GM19239 (cell line): ENCODE results near the gene PCBP3.
"Not testable (repeated sequence)": the region's sequence is repeated elsewhere in the genome, so short reads cannot be mapped to it uniquely, and the experiment has no call there.

ENCODE experiments used
- DNase-seq: peaks from one replicate; pipeline ENCODE4 v3.0.0; 2011; ENCODE audit warnings: low spot score; ENCODE audit not compliant: insufficient read length
- FAIRE-seq: peaks from 2 replicates; lab custom pipeline; 2011; peaks lifted over from hg19 to GRCh38; lab: Jason Lieb, UNC

Gene PCBP3

DNA sequence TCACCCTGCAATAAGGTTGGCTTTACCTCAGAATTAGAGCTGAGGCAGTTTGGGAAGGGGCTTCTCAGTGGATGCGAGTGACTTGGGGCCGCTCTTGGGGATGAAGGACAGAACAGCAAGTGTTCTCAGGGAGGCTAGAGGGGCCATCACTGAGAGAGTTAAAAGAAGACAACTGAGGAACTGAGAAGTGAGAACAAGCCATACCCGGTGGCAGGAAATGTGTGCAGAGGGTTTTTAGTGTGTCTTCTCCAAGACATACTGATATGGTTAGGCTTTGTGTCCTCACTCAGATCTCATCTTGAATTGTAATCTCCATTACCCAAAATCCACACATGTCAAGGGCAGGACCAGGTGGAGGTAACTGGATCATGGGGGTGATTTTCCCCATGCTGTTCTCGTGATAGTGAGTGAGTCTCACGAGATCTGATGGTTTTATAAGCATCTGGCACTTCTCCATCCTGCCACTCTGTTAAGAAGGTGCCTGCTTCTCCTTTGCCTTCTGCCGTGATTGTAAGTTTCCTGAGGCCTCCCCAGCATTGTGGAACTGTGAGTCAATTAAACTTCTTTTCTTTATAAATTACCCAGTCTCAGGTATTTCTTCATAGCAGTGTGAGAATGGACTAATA lies 75.8 kb downstream of the PCBP3 start:
- FAIRE-seq (no peak), DNase-seq (no peak)

- FAIRE-seq, DNase-seq: not testable (repeated sequence)
These were observed 76.7 kb downstream of the PCBP3 start for GRCh38 chr21:45720204-45720603.

DNA sequence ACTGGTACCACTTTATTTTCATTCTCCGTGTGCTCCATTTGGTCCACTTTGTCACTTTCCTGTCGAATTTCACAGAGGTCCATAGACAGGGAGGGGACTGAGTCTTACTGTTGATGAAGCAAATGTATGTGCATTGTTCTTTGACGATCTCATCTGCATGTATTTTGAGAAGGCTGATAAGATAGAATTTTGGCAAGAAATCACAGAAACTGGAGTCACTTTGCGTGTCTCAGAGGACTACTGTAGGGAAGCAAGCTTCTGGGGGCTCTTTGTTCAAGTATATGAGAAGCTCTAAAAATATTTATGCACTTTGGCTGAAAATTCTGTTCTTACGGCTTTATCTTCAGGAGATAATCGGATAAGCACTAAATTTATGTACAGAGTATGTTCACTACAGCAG lies 78.1 kb downstream of the PCBP3 start:
- FAIRE-seq (no peak), DNase-seq (no peak)

- DNase-seq (no peak), FAIRE-seq (no peak)
These were observed 79.8 kb downstream of the PCBP3 start for GRCh38 chr21:45723049-45723958.

- FAIRE-seq, result no peak
- DNase-seq, result no peak
These were observed 80.9 kb downstream of the PCBP3 start for GRCh38 chr21:45724345-45724961.

DNA sequence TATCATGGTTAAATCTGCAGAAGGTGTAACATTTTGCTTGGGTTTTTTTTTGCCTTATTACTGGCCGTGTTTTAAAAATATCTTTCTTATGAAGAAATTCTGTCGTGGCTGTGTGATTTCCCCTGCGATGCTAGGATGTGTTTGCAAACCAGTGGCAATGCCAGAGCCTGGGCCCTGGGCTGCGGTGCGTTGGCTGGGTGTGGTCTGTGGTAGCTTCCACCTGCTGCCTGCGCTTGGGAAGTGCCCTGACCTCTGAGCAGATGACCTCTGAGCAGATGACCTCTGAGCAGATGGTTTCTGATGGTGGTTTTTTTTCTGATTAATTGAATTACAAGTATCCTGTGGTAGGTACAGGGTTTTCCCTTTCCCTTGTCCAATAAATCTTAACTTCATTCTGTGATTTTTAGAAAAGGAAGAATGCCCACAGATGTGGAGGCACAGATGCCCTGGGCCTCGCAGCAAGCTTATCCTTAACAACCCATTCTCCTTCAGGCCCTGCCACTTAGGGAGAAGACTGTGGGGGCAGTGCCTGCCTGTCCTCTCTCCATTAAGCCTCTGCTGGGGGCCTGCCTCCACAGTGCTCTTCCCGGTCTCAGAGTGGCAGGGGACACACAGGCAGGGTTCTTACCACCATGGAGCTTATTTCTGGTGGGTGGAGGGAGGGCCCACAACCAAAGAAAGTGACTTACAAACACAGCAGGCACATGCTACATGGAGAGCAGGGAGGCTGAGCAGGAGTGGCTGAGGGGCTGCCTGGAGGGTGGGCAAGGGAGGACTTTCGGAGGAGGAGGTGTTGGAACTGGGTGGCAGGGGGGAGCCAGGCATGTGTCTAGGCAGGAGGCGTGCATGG lies 81.7 kb downstream of the PCBP3 start:
- DNase-seq (no peak), FAIRE-seq (no peak)

DNA sequence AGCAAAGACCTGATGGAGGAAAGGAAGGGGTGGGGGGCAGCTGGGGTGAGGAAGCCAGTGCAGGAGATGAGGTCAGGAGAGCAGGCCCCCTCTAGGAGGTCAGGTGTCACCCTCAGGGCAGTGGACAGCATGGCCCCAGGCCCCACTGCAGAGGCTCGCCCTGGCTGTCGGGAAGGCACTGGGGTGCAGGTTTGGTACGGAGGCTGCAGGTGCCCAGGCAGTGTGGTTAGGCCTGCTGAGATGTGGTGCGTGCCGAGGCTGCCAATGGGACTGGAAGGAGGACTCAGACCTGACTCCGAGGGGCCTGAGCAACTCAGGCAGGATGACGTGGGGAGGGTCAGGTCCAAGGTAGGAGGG lies 82.3 kb downstream of the PCBP3 start:
- DNase-seq (no peak), FAIRE-seq (no peak)

DNA sequence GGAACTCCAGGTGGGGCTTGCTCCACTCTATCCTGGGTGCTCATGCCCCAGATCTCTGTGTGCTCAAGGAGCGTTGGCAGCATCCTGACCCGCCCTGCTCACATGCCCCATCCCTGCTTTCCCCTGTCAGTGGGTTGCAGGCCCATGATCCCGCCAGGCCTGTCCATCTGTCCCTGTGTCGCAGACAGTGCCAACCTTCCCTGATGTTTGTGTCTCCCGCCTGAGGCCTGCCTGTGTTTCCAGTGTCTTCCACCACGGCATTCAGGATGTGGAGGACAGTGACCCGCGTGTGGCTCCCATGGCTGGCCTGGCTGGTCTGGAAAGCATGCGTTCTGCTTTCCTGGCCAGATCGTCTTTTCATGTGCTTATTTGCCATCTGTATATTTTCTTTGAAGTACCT lies 82.9 kb downstream of the PCBP3 start:
- no peak for FAIRE-seq
- no peak for DNase-seq

DNA sequence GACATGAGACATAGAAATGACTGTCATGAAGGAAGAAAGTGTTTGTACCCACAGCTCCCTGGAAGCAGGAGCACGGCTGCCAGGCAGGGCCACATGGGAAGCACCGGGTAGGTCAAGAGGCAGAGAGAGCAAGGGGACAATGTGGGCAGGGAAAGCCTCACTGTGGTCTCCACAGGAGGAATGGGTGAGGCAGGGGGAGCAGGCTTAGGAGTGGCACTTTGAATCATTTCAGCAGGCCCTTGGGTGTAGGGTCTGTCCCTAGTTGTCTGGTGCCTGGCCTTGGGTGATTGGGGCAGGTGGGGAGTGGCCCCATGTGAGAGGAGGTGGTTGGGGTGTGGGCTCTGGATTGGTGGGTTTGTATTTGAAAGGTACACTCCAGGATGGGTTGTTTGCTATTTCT lies 83.9 kb downstream of the PCBP3 start:
- DNase-seq (no peak), FAIRE-seq (no peak)

- DNase-seq (no peak), FAIRE-seq (no peak)
These were observed 91.9 kb downstream of the PCBP3 start for GRCh38 chr21:45735259-45736000.

- FAIRE-seq (no peak), DNase-seq (no peak)
These were observed 92.6 kb downstream of the PCBP3 start for GRCh38 chr21:45736042-45736689.

GRCh38 chr21:45736690-45737484 lies 93.4 kb downstream of the PCBP3 start:
- DNase-seq (no peak), FAIRE-seq (no peak)

DNA sequence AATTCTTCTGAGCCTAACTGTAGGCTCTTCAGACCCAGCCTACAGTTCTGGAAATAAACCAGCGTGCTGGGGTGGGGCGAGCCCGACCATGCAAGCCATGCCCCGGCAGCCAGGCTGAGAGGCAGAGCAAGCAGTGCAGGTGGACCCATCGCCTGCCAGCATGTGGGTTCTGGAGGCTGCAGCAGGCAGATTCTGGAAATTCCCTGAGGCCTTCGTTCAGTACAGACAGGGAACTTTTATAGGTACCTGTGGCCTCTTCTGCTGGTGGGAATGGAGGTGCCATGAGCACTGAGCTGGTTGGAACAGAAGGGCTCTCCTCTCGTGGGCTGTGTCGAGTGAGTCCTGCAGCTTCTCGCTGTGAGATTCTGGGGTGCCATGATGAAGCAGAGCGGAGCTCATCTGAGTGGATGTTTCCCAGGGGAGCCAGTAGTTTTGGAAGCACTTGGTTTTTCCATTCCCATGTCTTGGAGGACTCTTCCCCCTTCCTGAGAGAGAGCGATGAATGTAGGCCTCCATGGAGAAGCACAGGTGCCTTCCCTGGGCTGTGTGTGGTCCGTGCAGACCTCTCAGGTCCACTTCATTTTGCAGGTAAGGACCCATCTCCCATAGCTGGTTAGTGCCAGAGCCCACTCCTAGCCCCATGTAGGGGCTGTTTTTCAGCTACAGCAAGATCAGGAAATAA lies 94.1 kb downstream of the PCBP3 start:
- FAIRE-seq (no peak), DNase-seq (no peak)

DNA sequence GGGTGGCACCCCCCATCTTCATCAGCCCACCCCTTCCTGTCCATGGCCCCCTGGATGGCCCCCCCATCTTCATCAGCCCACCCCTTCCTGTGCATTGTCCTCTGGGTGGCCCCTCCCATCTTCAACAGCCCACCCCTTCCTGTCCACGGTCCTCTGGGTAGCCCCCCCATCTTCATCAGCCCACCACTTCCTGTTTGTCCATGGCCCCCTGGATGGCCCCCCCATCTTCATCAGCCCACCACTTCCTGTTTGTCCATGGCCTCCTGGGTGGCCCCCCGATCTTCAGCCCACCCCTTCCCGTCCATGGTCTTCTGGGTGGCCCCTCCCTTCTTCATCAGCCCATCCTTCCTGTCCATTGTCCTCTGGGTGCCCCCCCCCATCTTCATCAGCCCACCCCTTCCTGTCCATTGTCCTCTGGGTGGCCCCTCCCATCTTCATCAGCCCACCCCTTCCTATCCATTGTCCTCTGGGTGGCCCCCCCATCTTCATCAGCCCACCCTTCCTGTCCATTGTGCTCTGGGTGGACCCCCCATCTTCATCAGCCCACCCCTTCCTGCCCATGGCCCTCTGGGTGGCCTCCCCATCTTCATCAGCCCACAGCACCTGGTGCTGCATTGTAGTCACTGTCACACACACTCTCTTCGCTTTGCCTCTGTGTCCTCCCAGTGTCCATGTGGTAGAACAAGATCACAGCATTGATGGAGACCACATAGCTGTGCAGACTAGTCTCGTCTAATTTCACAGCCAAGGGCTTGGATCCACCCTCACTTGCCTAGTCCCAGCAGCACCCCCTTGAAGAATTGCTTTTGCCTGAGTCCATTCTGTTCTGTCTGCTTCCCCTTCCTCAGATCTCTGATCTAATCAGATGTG lies 95.9 kb downstream of the PCBP3 start:
- no peak for FAIRE-seq
- no peak for DNase-seq

GRCh38 chr21:45740088-45740440 lies 96.5 kb downstream of the PCBP3 start:
- no peak for DNase-seq
- FAIRE-seq, result no peak

- FAIRE-seq, result no peak
- DNase-seq, result no peak
These were observed 97.2 kb downstream of the PCBP3 start for GRCh38 chr21:45740491-45741357.
